ENCODE measurements around the gene PLA2G2D. TPM values are rescaled to one million over a fixed set of nuclear protein-coding genes. Genes with fewer than 3 reads are reported as not detected.

Gene PLA2G2D
- total RNA-seq, 1 experiment from 2014 or later = not detected

GRCh38 chr1:20143318-20143717 is 24.0 kb upstream of the PLA2G2D start:
- no peak overlapping the region for H3K4me2 ChIP-seq (ENCODE audit: insufficient read depth, insufficient read length, low read length)
- no peak for TF ChIP-seq CTCF (conservative IDR thresholded peaks at IDR 0.05)
- no peaks in the 10 kb centered on the region for H3K4me1 ChIP-seq (ENCODE audit: insufficient read depth, low read length)
- DNase-seq = no peak
- Mint-ChIP-seq H3K9me3 (no peaks in the 10 kb centered on the region; a peak in 1 of 5 replicates), H3K4me3 (no peak overlapping the region), H3K27me3 (ENCODE audit: low read depth) (peaks cover 2% of the 10 kb centered on the region; the same call in 1 of the 2 replicates), H3K27ac (no peak overlapping the region; a peak in 1 of 7 replicates), H3K4me1 (peaks cover 4 to 20% of the 10 kb centered on the region in 2 experiments), H3K36me3 (ENCODE audit: insufficient read depth in 1 of 3, low read depth in 3 of 3) (no peaks in the 10 kb centered on the region)
- H3K79me2 ChIP-seq (ENCODE audit: insufficient read depth, low read length) = no peaks in the 10 kb centered on the region
- H2BK15ac ChIP-seq (ENCODE audit: low read depth, low read length) = no peak overlapping the region
- H3K23me2 ChIP-seq (ENCODE audit: insufficient read length, low read depth, low read length, poor library complexity, severe bottlenecking) = no peaks in the 10 kb centered on the region
- H2AK5ac ChIP-seq (ENCODE audit: insufficient read length, low read length) = no peak overlapping the region
- H2BK5ac ChIP-seq (ENCODE audit: insufficient read length, low read length) = no peak overlapping the region
- no peak overlapping the region for H2AFZ ChIP-seq (ENCODE audit: low read length)
- no CpG with 5 or more reads among the region's 8 CpGs for WGBS (ENCODE audit: extremely low coverage, insufficient read length, low lambda C conversion rate)
- H3K27me3 ChIP-seq (ENCODE audit: insufficient read depth, low read length) = no peaks in the 10 kb centered on the region
- H3K14ac ChIP-seq (ENCODE audit: insufficient read depth, low read length) = no peak overlapping the region
- no peak overlapping the region for H4K5ac ChIP-seq (ENCODE audit: insufficient read length, low read depth, low read length)
- H3K9me3 ChIP-seq (ENCODE audit: control insufficient read depth, low read depth, low read length) = no peaks in the 10 kb centered on the region
- H2BK120ac ChIP-seq (ENCODE audit: low read depth, low read length, poor library complexity, severe bottlenecking) = no peak overlapping the region
- no peak overlapping the region for H4K8ac ChIP-seq (replicated peaks; ENCODE audit: insufficient read length, low read depth, low read length)
- no peak overlapping the region for H3K18ac ChIP-seq (ENCODE audit: insufficient read length, low read depth, low read length)
- H3K9ac ChIP-seq (ENCODE audit: extremely low read depth, insufficient read length, low read length) = no peak overlapping the region
- H3K23ac ChIP-seq (ENCODE audit: insufficient read length, low read depth, low read length) = no peak overlapping the region
- no peak overlapping the region for H3T11ph ChIP-seq (ENCODE audit: low read length)
- no peak overlapping the region for H4K91ac ChIP-seq (ENCODE audit: insufficient read length, low read depth, low read length)
- H3K56ac ChIP-seq (ENCODE audit: insufficient read length, low read depth, low read length) = no peak overlapping the region
- no peak overlapping the region for H3K4ac ChIP-seq (ENCODE audit: low read depth, low read length)
- H3K79me1 ChIP-seq (ENCODE audit: insufficient read depth, low read depth, low read length, poor library complexity, severe bottlenecking) = no peaks in the 10 kb centered on the region
- H4K20me1 ChIP-seq (ENCODE audit: control insufficient read depth, insufficient read depth, insufficient read length) = no peaks in the 10 kb centered on the region
- H2BK12ac ChIP-seq (ENCODE audit: insufficient read length, low read depth, low read length) = no peak overlapping the region
- H3K27ac ChIP-seq (ENCODE audit: insufficient read length, low read depth, low read length) = no peak overlapping the region
- no peak overlapping the region for H2BK20ac ChIP-seq (ENCODE audit: low read depth, low read length, poor library complexity, severe bottlenecking)

Data from H9 (cell line).